ENCODE measurements around the gene LIPN. TPM values are rescaled to one million over a fixed set of nuclear protein-coding genes. Genes with fewer than 3 reads are reported as not detected.

The LIPN gene
- total and polyA plus RNA-seq, 8 donors = 1.1 TPM; not detected in 7

DNA sequence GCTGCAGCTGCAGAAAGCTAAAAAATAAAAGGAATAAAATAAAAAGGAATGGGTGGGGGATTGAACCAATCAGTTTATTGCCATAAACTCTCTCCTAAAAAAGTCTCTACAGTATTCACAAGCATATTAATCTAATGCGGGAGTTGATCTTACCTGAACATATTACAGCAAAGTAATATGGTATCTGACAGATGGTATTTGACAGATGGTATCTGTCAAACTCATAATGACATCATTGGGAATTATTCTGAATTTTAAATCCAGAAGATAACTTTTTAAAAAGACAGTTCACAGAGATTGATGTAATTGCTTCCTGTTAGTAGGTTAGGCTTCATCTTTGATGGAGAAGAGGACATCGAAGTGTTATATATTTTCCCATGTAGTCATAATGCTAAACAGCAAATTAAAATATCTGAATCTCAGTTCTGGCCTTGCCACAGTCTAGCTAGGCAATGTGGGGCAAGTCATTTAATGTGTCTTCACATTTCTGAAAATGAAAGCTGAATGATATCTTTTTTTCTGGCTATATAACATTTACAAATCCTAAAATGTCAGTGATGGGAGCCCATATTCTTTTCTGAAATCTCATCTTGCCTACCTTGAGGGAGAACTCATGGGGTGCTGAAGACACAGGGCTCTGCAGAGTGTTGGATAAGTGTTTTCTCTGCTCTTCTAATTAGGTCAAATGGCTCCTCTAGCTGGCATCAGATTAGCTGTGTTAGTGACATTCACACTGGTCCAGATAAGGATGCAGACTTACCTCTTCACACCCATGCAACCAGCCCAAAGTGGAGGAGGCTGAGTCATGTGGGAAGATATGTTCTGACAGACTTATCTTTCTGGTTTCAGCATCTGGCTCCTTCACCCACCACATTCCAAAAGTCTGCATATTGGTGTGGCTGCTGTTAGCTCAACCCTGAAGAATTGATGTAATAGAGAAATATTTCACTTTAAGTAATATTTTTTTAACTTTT lies 40.6 kb downstream of the LIPN start:
- Histone ChIP-seq H3K4me1 (peaks cover 0 to 8% (median 0%) of the 10 kb centered on the region in 4 donors), H3K9me3 (no peaks in the 10 kb centered on the region), H3K36me3 (no peaks in the 10 kb centered on the region), H3K27me3 (no peaks in the 10 kb centered on the region), H3K27ac (no peak overlapping the region), H3K4me3 (no peak overlapping the region)
- WGBS, 5 donors = 89 to 97% (median 91%) methylated on average over 2 of the region's 2 CpGs
- TF ChIP-seq EP300 (IDR thresholded peaks at IDR 0.05) = no peak
- no peak for TF ChIP-seq POLR2AphosphoS5 (IDR thresholded peaks at IDR 0.05)
- TF ChIP-seq POLR2A (IDR thresholded peaks at IDR 0.05) = no peak
- TF ChIP-seq, protein P1, sequence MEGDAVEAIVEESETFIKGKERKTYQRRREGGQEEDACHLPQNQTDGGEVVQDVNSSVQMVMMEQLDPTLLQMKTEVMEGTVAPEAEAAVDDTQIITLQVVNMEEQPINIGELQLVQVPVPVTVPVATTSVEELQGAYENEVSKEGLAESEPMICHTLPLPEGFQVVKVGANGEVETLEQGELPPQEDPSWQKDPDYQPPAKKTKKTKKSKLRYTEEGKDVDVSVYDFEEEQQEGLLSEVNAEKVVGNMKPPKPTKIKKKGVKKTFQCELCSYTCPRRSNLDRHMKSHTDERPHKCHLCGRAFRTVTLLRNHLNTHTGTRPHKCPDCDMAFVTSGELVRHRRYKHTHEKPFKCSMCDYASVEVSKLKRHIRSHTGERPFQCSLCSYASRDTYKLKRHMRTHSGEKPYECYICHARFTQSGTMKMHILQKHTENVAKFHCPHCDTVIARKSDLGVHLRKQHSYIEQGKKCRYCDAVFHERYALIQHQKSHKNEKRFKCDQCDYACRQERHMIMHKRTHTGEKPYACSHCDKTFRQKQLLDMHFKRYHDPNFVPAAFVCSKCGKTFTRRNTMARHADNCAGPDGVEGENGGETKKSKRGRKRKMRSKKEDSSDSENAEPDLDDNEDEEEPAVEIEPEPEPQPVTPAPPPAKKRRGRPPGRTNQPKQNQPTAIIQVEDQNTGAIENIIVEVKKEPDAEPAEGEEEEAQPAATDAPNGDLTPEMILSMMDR (IDR thresholded peaks at IDR 0.05) = no peak
- intact Hi-C loops (cut with DNase I; ENCODE audit: low total_unique reads) = no loop called here
- DNase-seq = no peak

DNA sequence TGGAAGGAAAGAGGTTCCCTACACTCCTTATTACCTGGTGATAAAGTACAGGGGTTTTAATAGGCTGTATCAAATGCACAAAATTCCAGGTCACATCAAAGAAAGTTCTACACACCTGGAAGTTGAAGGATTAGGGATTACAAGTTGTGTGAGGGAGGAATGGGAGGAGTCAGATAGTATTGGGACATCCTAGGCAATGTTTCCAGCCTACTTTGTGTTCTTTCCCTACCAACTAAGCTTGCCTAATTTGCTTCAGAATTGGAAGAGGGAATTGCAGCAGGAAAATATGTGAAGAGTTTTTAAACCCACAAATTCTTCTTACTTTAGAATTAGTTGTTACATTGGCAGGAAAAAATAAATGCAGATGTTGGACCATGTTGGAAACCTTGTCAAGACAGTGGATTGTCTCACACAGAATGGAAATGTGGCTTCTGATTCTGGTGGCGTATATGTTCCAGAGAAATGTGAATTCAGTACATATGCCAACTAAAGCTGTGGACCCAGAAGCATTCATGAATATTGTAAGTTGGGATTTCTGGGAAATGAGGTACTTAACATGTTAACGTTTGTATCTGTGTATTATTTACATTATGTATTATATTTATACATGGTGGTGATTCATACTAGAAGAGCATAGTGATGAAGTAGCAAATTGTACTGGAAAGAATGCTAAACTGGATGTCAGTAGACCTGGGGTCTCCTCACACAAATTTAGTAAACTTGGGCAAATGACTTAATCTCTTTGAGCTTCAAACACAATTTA lies 42.9 kb downstream of the LIPN start, which contains the start of gene LIPM:
TSS of gene LIPM (plus strand) at position 208 of the 763 bp plus-strand sequence. CDS start at position 375, 167 bp downstream.
- intact Hi-C loops (cut with DNase I; ENCODE audit: low total_unique reads) = no loop called here

DNA sequence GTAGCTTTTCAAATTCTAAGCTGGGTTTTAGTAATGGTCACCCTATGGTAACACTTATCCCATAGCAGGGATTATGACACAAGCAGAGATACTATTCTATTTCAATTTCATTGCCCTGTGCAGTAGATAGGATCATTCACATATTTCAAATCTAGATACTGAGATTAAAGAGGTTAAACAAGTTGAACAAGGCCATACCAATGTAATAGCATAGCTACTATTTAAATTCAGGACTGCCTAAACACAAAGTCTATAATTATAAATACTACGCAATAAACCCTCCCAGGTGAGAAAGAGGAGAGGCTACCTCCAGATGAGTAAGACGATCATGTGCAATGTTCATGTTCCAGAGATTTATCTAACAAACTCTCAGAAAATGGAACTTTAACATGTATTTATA lies 43.8 kb downstream of the LIPN start:
- no peak for DNase-seq
- 95 to 98% (median 95%) methylated on average over 2 of the region's 2 CpGs for WGBS, 5 donors
- no peak overlapping the region for H3K4me3 ChIP-seq
- no peaks in the 10 kb centered on the region for H3K9me3 ChIP-seq
- intact Hi-C loops (cut with DNase I; ENCODE audit: low total_unique reads) = no loop called here
- H3K36me3 ChIP-seq = no peaks in the 10 kb centered on the region
- no peak for TF ChIP-seq EP300 (IDR thresholded peaks at IDR 0.05)
- no peaks in the 10 kb centered on the region for H3K4me1 ChIP-seq
- no peak overlapping the region for H3K27ac ChIP-seq
- no peaks in the 10 kb centered on the region for H3K27me3 ChIP-seq

More for the DNA sequence above, 42.9 kb downstream of the LIPN start, which contains the start of gene LIPM:
- no peak for DNase-seq
- no peaks in the 10 kb centered on the region for H3K36me3 ChIP-seq
- WGBS, 5 donors = 64 to 76% (median 73%) methylated on average over 2 of the region's 2 CpGs
- TF ChIP-seq, protein P1 (IDR thresholded peaks at IDR 0.05) = no peak
- TF ChIP-seq EP300 (IDR thresholded peaks at IDR 0.05) (no peak), POLR2A (IDR thresholded peaks at IDR 0.05) (no peak), POLR2AphosphoS5 (IDR thresholded peaks at IDR 0.05) (no peak)
- no peak within 1 kb of the TSS for H3K27ac ChIP-seq
- no peaks in the 10 kb centered on the region for H3K9me3 ChIP-seq
- peaks cover 0 to under 1% (median 0%) of the 10 kb centered on the region in 4 donors for H3K4me1 ChIP-seq
- no peak within 1 kb of the TSS for H3K4me3 ChIP-seq
- no peaks in the 10 kb centered on the region for H3K27me3 ChIP-seq

DNA sequence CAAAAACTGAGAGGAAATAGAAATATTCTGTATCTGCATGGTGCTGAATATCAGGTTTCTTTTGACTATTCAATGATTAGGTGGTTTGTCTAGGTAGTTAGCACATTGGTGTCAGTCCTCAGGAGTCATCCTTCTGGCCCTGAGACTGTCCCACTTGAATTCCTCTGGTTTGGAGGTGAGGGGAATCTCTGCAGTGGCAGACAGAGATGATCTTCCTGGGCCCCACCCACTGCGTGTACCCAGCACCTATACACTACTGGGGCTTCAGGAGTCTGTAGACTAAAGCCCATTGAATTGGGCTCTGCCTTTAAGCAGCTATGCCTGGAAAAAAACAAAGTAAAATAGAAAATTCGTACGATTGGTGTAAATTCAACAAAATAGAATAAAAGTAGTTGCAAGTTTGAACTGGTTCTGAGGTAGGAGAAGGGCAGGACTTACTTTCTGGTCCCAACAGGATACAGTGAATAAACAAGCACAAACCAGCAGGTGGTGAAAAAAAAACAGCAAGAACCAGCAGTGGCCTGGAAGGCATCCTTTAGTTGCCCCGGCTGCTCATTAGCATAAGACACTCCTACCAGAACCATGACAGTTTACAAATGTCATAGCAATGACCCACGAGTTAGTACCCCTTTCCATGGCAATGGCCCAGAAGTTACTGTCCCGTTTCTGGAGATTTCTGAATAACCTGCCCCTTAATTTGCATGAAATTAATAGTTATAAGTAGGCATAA lies 44.4 kb downstream of the LIPN start:
- H3K4me3 ChIP-seq = no peak overlapping the region
- no peaks in the 10 kb centered on the region for H3K9me3 ChIP-seq
- WGBS, 5 donors = 67 to 82% (median 71%) methylated on average over 6 of the region's 6 CpGs
- H3K27me3 ChIP-seq = no peaks in the 10 kb centered on the region
- H3K27ac ChIP-seq = no peak overlapping the region
- H3K4me1 ChIP-seq = no peaks in the 10 kb centered on the region
- H3K36me3 ChIP-seq = no peaks in the 10 kb centered on the region
- no peak for TF ChIP-seq EP300 (IDR thresholded peaks at IDR 0.05)
- TF ChIP-seq, protein P1 (IDR thresholded peaks at IDR 0.05) = no peak
- TF ChIP-seq POLR2AphosphoS5 (IDR thresholded peaks at IDR 0.05) = no peak
- TF ChIP-seq POLR2A (IDR thresholded peaks at IDR 0.05) = no peak
- intact Hi-C loops (cut with DNase I; ENCODE audit: low total_unique reads) = no loop called here
- no peak for DNase-seq

All from stomach (tissue), 9 donors.